Activated CD4-positive, alpha-beta T cell treated with anti-CD3 and anti-CD28 coated beads, Interleukin-2, Interleukin-4, amounts not matched to agents 100 ng/mL and 50 ng/mL, durations not matched to agents 16 hours and 8 hours (primary cell): ENCODE results near the gene SUZ12.
"Not testable (repeated sequence)": the region's sequence is repeated elsewhere in the genome, so short reads cannot be mapped to it uniquely, and the experiment has no call there.

Experiments used
- DNase-seq: peaks from one replicate; pipeline ENCODE4 v3.0.0-alpha.2; 2020; ENCODE audit warnings: low spot score

Gene SUZ12

DNA sequence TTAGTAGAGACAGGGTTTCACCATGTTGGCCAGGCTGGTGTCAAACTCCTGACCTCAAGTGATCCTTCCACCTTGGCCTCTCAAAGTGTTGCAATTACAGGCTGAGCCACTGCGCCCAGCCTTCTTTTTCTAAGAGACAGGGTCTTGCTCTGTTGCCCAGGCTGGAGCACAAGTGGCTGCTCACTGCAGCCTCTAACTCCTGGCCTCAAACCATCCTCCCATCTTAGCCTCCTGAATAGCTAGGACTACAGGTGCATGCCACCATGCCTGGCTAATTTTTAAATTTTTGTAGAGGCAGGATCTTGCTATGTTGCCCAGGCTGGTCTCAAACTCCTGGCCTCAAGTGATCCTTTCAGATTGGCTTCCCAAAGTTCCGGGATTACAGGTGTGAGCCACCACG, 15.1 kb downstream of the SUZ12 start:
- not testable (repeated sequence) for DNase-seq

DNA sequence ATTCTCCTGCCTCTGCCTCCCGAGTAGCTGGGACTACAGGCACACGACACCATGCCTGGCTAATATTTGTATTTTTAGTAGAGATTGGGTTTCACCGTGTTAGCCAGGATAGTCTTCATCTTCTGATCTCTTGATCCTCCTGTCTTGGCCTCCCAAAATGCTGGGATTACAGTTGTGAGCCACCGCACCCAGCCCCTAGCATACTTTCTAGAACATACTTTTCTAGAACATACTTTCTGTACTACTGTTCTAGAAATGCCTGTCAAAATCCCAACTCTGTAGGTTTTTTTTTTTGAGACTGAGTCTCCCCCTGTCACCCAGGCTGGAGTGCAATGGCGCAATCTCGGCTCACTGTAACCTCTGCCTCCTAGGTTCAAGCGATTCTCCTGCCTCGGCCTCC, 27.3 kb downstream of the SUZ12 start:
- DNase-seq = not testable (repeated sequence)

DNA sequence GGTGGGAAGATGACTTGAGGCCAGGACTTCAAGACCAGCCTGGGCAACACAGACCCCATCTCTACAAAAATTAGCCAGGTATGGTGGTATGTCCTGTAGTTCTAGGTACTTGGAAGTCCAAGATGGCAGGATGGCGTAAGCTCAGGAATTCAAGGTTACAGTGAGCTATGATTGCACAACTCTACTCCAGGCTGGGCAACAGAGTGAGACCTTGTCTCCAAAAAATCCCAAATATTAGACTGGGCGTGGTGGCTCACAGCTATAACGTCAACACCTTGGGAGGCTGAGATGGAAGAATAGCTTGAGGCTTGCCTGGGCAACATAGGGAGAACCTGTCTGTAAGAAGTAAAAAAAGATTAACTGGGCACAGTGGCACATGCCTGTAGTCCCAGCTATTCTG, 30.8 kb downstream of the SUZ12 start:
- DNase-seq = no peak

DNA sequence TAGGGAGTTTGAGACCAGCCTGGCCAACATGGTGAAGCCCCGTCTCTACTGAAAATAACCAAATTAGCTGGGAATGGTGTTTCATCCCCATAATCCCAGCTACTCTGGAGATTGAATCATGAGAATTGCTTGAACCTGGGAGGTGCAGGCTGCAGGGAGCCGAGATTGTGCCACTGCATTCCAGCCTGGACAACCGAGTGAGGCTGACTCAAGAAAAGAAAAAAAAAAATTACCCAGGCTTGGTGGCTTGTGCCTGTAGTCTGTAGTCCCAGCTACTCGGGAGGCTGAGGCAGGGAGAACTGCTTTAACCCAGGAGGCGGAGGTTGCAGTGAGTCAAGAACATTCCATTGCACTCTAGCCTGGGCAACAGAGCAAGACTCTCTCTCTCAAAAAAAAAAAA, 33.6 kb downstream of the SUZ12 start:
- DNase-seq = not testable (repeated sequence)

DNA sequence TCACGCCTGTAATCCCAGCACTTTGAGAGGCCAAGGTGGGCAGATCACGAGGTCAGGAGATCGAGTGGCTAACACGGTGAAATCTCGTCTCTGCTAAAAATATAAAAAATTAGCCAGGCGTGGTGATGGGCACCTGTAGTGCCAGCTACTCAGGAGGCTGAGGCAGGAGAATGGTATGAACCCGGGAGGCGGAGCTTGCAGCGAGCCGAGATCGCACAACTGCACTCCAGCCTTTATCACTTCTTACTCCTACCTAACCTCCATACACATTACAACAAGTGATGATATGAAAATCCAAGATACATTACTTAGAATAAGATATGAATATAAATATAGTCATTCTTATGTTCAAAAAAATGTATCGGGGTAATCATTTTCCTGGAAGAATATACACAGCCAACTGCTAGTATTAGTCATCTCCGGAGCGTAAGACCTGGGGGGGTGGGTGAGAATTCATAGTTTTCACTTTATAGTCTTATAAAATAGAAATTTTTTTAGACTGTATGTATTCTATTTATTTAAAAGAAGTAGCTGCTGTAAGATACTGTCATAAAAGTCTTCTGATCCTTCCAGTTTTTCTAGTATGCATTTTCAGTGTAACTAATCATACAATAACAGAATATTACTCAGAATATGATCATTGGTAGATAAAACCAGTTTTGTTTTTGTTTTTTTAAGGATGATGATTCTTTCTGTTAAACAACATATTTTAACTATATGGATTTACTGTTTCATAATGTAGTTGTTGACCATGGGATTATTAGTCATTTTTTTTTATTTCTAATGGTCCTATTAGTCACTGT, 37.7 kb downstream of the SUZ12 start:
- not testable (repeated sequence) for DNase-seq

DNA sequence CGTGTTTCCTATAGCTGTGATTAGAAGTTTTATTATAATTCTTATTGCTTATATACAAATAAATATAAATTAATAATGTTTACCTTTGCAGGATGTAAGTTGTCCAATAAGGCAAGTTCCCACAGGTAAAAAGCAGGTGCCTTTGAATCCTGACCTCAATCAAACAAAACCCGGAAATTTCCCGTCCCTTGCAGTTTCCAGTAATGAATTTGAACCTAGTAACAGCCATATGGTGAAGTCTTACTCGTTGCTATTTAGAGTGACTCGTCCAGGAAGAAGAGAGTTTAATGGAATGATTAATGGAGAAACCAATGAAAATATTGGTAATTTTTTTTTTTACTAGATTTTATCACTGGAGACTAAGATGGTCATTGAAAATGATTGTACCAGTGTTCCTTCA, 38.6 kb downstream of the SUZ12 start:
- DNase-seq = not testable (repeated sequence)

DNA sequence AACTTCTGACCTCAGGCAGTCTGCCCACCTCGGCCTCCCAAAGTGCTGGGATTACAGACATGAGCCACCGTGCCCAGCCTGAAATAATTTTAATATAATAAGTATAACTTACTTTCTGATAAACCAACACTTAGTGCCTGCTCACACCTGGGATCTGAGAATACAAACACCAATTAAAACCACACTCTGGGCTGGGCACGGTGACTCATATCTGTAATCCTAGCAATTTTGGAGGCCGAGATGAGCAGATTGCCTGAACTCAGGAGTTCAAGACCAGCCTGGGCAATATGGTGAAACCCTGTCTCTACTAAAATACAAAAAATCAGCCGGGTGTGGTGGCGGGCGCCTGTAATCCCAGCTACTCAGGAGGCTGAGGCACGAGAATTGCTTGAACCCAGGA, 55.0 kb downstream of the SUZ12 start:
- DNase-seq = peak; percentile 43

DNA sequence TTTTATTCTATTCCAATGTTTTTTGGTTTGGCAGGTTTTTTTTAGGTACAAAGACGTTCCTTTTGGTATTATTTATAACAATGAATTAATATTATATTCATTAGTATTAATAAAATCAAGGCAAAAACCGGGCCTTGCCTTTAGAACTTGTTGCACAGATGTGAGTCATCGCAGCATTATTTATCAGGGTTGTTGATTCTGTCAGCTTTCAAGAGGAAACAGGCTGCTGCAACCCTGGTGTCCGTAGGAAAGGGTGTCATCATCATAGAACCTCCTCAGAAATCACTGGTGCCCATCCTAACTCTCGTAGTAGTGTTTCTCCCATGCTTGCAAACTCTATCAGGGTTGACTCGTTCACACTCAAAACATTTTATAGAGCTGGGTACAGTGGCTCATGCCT, 60.2 kb downstream of the SUZ12 start:
- no peak for DNase-seq

DNA sequence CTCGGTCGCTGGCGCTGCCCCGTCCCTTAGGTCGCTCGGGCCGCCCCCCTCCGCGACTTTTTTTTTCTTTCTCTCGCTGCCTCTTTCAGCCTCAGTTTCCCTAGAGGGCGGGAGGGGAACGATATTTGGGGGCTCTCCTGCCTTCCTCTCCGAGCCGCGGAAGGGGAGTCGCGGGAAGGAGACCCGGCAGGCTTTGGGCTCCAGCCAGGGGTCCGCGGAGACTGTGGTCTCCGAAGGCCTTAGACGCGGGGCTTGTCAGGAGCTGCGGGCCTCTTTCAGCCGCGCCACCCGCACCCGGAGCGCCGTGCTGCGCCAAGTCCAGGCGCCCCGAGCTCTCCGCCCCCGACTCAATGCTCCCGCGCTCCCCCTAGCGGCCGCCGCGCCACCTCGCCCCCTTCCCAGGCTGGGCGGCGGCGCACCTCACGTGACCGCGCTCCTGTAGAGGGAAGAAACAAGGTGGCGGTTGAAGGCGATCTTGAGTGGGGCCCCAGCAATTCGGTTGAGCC, 70.2 kb downstream of the SUZ12 start, which contains the start of gene LRRC37B:
LRRC37B (plus strand) TSS at position 427 of the 506 bp plus-strand sequence. CDS start 14,010 bp downstream, outside the sequence.
- peak; percentile 90 for DNase-seq

DNA sequence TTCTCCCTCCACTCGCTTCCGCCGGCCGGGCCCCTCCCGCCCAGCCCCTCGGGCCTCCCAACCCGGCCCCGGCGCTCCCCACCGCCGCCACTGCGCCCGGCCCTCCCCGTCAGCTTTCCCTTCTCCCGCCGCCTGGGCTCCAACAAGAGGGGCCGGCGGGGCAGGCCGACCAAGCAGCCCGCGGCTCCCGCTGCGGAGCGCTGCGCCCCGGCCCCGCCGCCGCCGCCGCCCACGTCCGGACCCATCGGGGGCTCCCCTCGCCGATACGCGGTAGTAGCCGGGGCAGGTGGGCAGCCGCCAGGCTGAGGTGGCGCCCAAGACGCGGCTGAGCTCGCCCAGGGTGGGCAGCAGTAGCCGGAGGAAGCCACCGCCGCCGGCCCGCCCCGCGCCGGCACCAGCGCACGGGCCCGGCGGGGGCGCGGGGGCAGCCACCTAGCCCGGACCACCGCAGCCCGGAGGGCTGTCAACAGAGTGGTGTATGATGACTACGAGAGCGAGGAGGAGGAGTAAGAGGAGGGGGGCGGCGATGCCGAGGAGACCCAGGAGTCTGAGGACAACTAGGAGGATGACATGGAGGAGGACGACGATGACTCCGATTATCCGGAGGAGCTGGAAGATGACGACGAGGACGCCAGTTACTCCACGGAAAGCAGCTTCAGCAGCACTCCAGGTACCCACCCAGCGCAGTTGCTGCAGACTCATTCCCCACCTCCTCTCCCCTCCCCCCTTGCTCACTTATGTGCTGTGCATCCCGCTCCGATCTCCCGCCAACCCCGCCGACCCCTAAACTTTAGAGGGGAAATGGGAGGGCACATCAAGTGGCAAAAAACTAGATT, 70.9 kb downstream of the SUZ12 start:
- peak; percentile 46 for DNase-seq

DNA sequence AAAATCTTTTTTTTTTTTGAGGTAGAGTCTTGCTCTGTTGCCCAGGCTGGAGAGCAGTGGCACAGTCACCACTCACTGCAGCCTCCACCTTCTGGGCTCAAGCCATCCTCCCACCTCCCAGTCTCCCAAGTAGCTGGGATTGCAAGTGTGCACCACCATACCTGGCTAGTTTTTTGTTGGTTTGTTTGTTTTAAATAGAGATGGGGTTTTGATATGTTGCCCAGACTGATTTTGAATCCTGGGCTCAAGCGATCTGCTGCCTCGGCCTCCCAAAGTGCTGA, 72.4 kb downstream of the SUZ12 start:
- DNase-seq = no peak

DNA sequence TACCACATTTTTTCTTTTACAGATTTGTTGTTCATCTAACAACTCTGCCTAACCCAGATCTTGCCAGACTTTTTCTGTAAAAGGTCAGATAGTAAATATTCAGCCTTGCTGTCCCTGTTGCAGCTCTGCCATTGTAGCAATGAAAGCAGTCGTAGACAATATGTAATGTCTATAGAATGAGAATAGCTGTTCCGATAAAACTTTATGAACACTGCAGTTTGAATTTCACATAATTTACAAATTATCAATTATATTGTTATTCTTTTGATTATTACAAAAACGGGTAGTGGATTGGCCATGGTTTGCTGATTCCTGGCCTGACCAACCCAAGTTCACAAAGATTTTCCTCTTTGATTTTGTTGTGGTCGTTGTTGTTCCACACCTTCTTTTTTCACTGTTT, 73.3 kb downstream of the SUZ12 start:
- no peak for DNase-seq

DNA sequence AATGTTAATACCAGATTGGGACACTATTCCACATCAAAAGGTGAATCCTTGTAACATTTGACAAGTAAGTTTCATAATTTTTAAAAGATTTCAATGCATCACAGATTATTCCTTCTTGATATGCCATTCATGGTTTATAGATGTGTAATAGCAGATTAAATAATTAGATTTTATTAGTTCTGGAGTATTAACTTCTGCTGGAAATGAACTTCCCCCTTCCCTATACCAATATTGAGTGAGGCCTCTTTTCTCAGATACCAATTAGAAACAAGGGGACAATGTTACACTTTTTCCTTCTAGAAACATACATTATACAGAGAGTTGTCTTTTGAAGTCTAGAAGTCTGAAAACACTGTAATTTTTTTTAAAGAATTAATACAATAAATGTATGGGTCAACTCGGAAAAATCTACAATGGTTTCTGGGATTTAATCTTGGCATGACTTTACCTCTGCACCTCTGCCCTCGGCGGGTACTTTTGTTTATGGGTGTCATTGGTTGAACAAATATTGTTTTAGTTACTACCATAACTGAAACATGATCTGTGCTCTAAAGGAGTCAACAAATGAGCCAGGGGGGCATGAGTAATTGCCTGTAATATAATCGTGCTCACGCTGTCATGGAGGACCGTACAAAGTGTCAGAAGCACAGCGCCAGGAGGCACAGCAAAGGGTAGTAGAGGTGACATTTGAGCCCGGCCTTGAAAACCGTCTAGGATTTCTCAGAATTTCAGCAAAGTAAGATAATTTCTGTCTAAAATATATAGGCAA, 78.6 kb downstream of the SUZ12 start:
- DNase-seq = no peak

DNA sequence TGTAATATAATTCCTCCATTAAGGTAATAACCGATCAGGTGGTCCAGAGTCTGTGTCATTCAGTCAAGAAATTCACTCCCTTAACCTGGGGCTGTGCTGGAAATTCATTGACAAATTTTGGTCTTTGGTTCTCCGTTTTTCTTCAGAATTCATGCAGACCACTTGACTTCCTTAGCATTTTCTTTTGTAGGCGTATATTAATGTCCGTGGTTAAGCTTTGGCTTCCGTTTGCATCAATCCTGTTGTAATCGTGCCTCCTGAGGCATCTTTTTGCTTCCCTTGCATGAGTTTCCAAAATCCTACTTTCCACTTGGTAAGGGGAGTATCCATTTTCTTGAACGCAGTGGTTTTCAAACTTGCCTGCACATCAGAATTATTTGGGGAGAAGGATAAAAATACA, 79.4 kb downstream of the SUZ12 start:
- no peak for DNase-seq

DNA sequence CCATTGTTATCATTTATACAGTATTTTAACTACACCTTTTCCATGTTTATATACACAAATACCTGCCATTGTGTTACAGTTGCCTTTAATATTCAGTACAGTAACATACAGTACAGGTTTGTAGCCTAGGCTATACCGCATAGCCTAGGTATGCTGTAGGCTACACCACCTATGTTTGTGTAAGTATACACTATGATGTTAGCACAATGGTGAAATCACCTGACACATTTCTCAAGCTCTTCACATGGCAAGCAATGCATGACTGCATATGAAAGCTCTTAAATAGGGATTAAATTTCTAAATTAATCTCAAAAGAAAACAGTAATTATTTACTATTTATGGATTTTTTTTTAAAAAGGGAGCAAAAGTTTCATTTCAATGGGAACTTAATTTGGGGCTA, 82.4 kb downstream of the SUZ12 start:
- no peak for DNase-seq

DNA sequence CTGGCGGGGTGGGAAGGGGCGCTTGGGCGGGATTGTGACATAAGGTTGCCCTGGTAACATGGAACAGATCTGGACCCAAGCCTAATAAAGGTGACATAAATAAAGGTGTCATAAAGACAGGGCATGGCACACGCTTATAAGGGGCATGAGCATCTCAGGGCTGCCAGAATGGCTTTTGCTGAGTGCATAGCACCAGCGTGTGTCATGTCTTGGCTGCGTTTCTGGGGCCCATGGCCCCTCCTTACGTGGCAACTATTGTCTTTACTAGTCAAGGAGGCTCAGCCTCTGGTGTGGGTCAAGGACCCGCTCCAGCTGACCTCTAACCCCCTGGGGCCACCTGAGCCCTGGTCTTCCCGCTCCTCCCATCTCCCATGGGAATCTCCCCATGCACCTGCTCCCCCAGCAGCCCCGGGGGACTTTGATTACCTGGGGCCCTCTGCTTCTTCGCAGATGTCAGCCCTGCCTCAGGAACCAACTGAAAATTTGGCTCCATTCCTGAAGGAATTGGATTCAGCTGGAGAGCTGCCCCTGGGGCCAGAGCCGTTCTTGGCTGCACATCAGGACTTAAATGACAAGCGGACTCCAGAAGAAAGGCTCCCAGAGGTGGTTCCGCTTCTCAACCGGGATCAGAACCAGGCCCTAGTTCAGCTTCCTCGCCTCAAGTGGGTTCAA, 84.3 kb downstream of the SUZ12 start:
- no peak for DNase-seq

DNA sequence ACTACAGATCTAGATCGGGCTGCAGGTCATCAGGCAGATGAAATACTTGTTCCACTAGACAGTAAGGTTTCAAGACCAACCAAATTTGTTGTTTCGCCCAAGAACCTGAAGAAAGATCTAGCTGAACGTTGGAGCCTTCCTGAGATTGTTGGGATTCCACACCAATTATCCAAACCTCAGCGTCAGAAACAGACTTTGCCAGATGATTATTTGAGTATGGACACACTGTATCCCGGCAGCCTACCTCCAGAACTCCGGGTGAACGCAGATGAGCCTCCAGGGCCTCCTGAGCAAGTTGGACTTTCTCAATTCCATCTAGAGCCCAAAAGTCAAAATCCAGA, 84.8 kb downstream of the SUZ12 start:
- no peak for DNase-seq

DNA sequence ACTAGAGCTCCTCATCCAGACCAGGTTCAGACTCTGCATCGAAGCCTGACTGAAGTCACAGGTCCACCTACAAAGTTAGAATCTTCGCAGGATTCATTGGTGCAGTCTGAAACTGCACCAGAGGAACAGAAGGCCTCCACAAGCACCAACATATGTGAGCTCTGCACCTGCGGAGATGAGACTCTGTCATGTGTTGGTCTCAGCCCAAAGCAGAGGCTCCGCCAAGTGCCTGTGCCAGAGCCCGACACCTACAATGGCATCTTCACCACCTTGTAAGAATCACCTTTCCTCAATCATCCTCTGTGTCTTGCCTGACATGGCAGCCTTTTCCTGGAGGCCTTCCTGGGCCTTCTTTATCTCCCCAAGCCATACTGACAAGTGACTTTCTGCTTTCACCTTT, 85.7 kb downstream of the SUZ12 start:
- DNase-seq = not testable (repeated sequence)

DNA sequence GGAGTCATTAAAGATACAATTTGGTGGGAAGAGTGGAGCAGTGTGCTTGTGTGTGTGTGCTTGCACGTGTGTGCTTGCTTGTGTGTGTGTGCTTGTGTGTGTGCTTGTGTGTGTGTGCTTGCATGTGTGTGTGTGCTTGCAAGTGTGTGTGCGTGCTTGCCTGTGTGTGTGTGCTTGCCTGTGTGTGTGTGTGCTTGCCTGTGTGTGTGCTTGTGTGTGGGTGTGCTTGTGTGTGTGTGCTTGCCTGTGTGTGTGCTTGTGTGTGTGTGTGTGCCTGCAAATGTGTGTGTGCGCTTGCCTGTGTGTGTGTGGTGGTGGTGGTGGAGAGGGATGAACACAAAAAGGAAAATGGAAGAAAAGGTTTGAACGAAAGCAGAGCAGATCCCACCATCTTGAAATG, 90.5 kb downstream of the SUZ12 start:
- not testable (repeated sequence) for DNase-seq

DNA sequence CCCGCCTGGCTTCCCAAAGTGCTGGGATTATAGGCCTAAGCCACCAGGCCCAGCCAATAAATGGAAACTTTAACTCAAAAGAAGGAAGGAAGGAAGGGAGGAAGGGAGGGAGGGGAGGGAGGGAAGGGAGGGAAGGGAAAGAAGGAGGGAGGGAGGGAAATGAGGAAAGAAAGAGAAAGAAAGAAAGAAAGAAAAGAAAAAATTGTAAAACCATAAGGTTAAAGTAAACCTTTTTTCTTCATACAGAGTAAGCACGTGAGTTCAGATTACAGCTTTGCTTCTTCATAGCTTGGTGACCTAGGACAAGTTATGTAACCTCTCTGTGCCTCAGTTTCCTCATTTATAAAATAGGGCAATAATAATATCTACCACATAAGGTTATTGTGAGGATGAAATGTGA, 96.4 kb downstream of the SUZ12 start:
- no peak for DNase-seq

DNA sequence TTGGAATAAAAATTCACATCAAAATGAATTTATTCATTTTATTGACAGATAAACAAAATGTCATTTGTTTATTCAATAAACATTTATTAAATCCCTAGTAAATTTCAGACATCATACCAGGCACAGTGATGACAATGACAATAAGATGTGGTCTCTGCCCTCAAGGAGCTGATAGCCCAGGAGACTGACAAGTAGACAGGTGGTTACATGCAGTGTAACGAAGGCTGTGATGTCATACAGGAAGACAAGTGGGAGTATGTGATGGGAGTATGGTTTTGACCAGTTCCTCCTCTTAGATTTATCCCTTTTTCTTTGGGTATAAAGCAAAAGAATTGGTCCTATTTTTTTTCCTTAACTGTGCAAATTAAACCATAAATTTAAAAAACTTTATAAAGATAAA, 97.0 kb downstream of the SUZ12 start:
- DNase-seq = not testable (repeated sequence)

DNA sequence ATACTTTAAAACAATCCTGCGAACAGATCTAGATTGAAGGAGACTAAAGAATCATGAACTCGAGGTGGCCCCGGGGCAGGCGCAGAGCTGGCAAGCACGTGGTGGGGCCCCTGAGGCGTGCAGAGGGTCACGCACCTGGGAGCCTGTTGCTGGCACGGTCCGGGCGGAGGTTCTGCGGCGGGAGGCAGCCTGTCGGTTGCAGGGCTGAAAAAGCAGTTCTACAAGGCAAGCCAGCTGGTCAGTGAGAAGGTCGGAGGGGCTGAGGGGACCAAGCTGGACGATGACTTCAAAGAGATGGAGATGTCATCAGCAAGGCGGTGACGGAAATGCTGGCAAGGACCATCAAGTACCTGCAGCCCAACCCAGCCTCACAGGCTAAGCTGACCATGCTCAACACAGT, 103.4 kb downstream of the SUZ12 start:
- DNase-seq = not testable (repeated sequence)
